Natural killer cell treated with Interleukin-12 subunit alpha and Interleukin-12 subunit beta and Interleukin-15 and Interleukin-18, amount 100 ng/mL, for 72 hours (primary cell): ENCODE measurements around the gene ETS1. TPM values are rescaled to one million over a fixed set of nuclear protein-coding genes. Genes with fewer than 3 reads are reported as not detected.

ENCODE experiments used
- ATAC-seq, 2 donors: fragments of 150-1000 bp; cut with Tn5 transposase in 1 of 2; sonication (Bioruptor Pico), chemical (Tn5 transposase) in 1 of 2; 2 replicates each; pipeline ENCODE4 v1.10.0; 2021
- DNase-seq: peaks from one replicate; pipeline ENCODE4 v3.0.0; 2022; ENCODE audit warnings: low spot score
- H3K27ac Mint-ChIP-seq, 2 donors: 1 replicate in 1 of 2; 2 replicates in 1 of 2; pipeline ENCODE4 v1.8.0; 2022; ENCODE audit warnings: mixed read lengths in 2 of 2, mild to moderate bottlenecking in 1 of 2, moderate library complexity in 1 of 2
- H3K27me3 Mint-ChIP-seq, 2 donors: 1 replicate in 1 of 2; 2 replicates in 1 of 2; pipeline ENCODE4 v1.8.0; 2022; ENCODE audit warnings: mixed read lengths in 2 of 2
- H3K36me3 Mint-ChIP-seq: one replicate; pipeline ENCODE4 v1.8.0; 2022; ENCODE audit warnings: mixed read lengths
- H3K4me1 Mint-ChIP-seq, 2 donors: 1 replicate in 1 of 2; 2 replicates in 1 of 2; pipeline ENCODE4 v1.8.0; 2022; ENCODE audit warnings: low read depth in 2 of 2, mixed read lengths in 2 of 2, mild to moderate bottlenecking in 1 of 2
- H3K4me3 Mint-ChIP-seq: one replicate; pipeline ENCODE4 v1.8.0; 2022; ENCODE audit warnings: mixed read lengths
- H3K9me3 Mint-ChIP-seq: 2 replicates; pipeline ENCODE4 v1.8.0; 2022; ENCODE audit warnings: mixed read lengths
- total RNA-seq, 2 donors: library from RNA; stranded (reverse); gene quantifications; one replicate each; pipeline ENCODE4 v1.2.3, GENCODE V29; 2022

ETS1 gene
- total RNA-seq, 2 donors from 2014 or later, result 521 to 738 TPM

GRCh38 chr11:128563942-128564641, 23.3 kb downstream of the ETS1 start:
- H3K4me3 Mint-ChIP-seq, result no peak overlapping the region
- peaks cover 19 to 26% of the 10 kb centered on the region in 2 donors for H3K4me1 Mint-ChIP-seq
- H3K9me3 Mint-ChIP-seq, result peaks cover 9% of the 10 kb centered on the region
- ATAC-seq (no peak), DNase-seq (no peak)
- H3K27ac Mint-ChIP-seq, result peak overlapping the region; percentile 32 to 44
- no peaks in the 10 kb centered on the region for H3K36me3 Mint-ChIP-seq
- H3K27me3 Mint-ChIP-seq, result no peaks in the 10 kb centered on the region

DNA sequence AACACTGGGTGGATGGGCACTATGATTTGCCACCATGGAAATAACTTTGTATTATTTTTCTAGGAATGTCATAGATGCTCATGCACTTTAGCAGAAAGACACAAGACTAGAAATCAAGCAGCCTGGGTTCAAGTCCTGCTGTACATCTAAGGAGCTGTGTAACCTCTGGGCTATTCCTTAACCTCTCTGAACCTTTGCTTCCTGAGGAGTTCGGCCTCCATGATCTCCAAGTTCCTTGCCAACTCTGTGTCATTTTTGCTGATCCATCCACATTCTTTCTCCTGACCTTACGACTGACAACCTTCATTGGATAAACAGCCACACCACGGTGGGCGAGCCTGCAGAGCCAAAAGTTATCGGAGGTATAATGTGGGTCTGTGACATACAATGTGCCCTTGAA, 24.1 kb downstream of the ETS1 start:
- Mint-ChIP-seq H3K36me3 (no peaks in the 10 kb centered on the region), H3K27ac (no peak overlapping the region), H3K4me3 (no peak overlapping the region), H3K9me3 (peaks cover 9% of the 10 kb centered on the region), H3K27me3 (no peaks in the 10 kb centered on the region), H3K4me1 (peaks cover 23 to 29% of the 10 kb centered on the region in 2 donors)
- no peak for ATAC-seq
- DNase-seq, result no peak

DNA sequence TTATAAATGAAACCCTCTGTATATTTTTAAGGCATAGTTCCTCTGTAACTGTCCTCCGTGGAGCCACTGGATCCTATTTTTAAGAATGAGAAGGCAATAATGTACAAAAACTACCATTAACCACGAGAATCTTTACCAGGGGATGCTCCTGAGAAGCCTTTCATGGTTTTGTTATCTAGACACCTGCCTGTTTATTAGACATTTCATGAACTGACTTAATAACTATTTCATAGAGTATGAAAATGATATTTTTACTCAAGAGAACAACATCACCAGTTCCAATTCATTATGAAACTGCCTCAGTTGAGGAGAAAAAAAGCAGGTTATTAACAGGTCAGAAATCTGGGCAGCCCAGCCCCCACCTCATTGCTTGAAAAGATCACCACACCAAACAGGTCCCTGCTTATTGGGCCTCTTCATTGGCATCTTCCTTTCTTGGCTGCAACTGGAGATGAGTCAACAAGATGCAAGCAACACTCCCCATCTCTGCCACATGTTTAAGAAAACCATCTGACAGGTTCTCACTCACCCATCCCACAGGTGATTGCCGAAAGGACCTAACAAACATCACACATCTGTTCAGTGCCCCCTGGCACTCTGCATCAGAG, 27.8 kb downstream of the ETS1 start:
- H3K4me1 Mint-ChIP-seq, result peaks cover 16 to 22% of the 10 kb centered on the region in 2 donors
- DNase-seq (no peak), ATAC-seq (peak in 1 of 2 donors; percentile 33)
- no peaks in the 10 kb centered on the region for H3K27me3 Mint-ChIP-seq
- peak overlapping the region in 1 of 2 donors; percentile 1 for H3K27ac Mint-ChIP-seq
- no peak overlapping the region for H3K4me3 Mint-ChIP-seq
- peaks cover 9% of the 10 kb centered on the region for H3K9me3 Mint-ChIP-seq
- no peaks in the 10 kb centered on the region for H3K36me3 Mint-ChIP-seq

GRCh38 chr11:128555606-128556005, 31.8 kb downstream of the ETS1 start:
- peaks cover 43 to 52% of the 10 kb centered on the region in 2 donors for H3K4me1 Mint-ChIP-seq
- ATAC-seq, result no peak

GRCh38 chr11:128553662-128554362, 33.5 kb downstream of the ETS1 start:
- no peaks in the 10 kb centered on the region for H3K9me3 Mint-ChIP-seq
- H3K27ac Mint-ChIP-seq, result peak overlapping the region; percentile 97 to 99
- no peaks in the 10 kb centered on the region for H3K36me3 Mint-ChIP-seq
- peaks cover 50 to 56% of the 10 kb centered on the region in 2 donors for H3K4me1 Mint-ChIP-seq
- no peak for ATAC-seq
- peak overlapping the region; percentile 87 for H3K4me3 Mint-ChIP-seq
- no peaks in the 10 kb centered on the region for H3K27me3 Mint-ChIP-seq
- DNase-seq, result no peak

More at GRCh38 chr11:128555606-128556005, 31.8 kb downstream of the ETS1 start:
- no peak for DNase-seq
- peaks cover under 1% of the 10 kb centered on the region for H3K9me3 Mint-ChIP-seq
- peak overlapping the region in 1 of 2 donors; percentile 97 for H3K27ac Mint-ChIP-seq
- no peak overlapping the region for H3K4me3 Mint-ChIP-seq
- H3K36me3 Mint-ChIP-seq, result no peaks in the 10 kb centered on the region
- H3K27me3 Mint-ChIP-seq, result no peaks in the 10 kb centered on the region

DNA sequence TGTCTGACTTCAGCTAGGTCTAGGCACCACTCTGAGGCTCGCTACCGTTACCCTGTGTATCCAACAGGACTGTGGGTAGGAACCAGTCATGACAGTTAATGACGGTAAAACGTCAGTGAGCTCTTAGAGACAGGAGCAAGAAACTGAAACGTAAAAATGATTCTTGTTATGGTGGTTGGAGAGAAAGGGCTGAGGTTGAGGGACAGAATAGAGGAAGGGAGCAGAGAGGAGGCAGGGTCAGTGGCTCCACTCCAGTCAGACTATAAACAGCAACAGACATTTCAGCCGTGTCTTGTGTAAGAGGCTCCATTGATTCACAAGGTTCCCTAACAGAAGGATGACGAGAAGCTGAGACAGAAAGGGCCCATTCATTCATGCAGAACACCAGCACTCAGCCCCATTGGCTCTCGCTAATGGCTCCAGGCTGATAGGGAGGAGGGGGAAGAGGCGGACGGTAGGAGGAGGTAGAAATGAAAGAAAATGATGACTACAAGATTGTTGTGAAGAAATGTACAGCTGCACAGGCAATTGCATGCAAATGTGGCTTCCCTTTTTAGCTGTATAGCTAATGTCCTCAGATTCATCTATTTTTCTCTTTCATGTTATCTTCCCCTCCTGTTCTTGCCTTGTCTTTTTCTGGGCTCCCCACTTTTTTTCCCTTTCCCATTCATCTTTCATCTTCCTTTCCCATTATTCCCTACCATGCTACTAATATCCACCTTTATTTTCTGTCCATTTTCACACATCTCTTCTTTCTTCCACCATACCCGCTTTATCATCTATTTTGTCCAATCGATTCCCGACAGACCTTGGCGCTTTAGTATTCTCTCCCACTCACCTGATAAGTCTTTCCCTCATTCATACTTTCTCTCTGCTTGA, 34.3 kb downstream of the ETS1 start:
- H3K36me3 Mint-ChIP-seq, result no peaks in the 10 kb centered on the region
- H3K27ac Mint-ChIP-seq, result peak overlapping the region; percentile 97 to 99
- H3K9me3 Mint-ChIP-seq, result no peaks in the 10 kb centered on the region
- no peaks in the 10 kb centered on the region for H3K27me3 Mint-ChIP-seq
- peak overlapping the region; percentile 87 for H3K4me3 Mint-ChIP-seq
- ATAC-seq (peak in 1 of 2 donors; percentile 18), DNase-seq (no peak)
- peaks cover 55 to 63% of the 10 kb centered on the region in 2 donors for H3K4me1 Mint-ChIP-seq

DNA sequence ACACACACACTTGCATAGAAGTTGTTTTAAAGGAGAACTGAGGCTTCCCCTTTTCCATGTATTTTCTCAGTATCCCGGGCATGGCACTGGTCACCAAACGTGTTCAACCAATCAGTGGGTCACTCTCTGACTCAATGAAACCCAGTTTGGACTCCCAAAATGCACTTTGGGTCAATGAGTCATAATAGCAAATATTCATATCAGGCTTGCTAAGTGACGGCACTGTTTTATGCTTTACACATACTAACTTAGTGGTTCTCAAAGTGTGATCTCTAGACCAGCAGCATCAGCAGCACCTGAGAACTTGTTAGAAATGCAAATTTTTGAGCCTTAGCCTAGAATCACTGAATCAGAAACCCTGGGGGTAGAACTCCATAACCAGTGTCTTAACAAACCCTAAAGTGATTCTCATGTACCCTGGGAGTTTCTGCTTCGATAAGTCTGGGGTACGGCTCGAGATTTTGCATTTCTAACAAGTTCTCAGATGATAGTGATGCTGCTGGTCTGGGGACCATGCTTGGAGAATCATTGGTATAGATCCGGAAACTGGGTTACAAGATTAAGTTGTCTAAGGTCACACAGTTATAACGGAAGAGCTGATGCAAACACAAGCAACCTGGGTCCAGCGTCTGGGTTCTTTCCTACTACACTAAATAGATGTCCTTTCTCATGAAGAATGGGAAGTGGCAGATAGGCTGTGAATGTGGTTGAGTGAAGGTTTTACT, 35.6 kb downstream of the ETS1 start:
- Mint-ChIP-seq H3K4me1 (peaks cover 65 to 75% of the 10 kb centered on the region in 2 donors), H3K27me3 (no peaks in the 10 kb centered on the region), H3K4me3 (peak overlapping the region; percentile 87), H3K9me3 (no peaks in the 10 kb centered on the region), H3K27ac (peak overlapping the region; percentile 97 to 99), H3K36me3 (no peaks in the 10 kb centered on the region)
- peak; percentile 77 for DNase-seq
- ATAC-seq, result peak; percentile 93

DNA sequence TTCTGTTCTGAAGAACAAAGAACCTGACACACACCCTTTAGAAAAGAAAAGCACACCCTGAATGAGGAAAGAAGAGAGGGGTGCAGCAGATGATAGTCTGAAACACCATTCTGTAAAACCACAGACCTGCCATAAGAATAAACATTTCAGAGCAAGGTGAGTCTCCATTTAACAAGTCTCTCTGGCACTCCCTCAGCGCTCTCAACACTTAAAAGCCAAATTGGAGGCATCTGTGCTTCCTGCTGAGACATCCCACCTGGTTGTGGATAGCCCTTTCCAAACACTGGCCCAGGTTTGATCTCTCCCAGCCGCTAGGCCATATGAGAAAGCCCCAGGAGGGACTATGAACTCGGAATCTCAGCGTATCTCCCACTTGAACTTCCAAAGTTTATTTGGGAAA, 36.3 kb downstream of the ETS1 start:
- no peaks in the 10 kb centered on the region for H3K9me3 Mint-ChIP-seq
- H3K27ac Mint-ChIP-seq, result peak overlapping the region; percentile 97 to 99
- H3K4me3 Mint-ChIP-seq, result peak overlapping the region; percentile 87
- no peak for DNase-seq
- no peak for ATAC-seq
- no peaks in the 10 kb centered on the region for H3K27me3 Mint-ChIP-seq
- no peaks in the 10 kb centered on the region for H3K36me3 Mint-ChIP-seq
- H3K4me1 Mint-ChIP-seq, result peaks cover 65 to 77% of the 10 kb centered on the region in 2 donors

GRCh38 chr11:128550261-128550821, 37.0 kb downstream of the ETS1 start:
- H3K27ac Mint-ChIP-seq, result peak overlapping the region; percentile 97 to 99
- ATAC-seq (no peak), DNase-seq (no peak)
- peaks cover 67 to 84% of the 10 kb centered on the region in 2 donors for H3K4me1 Mint-ChIP-seq
- H3K4me3 Mint-ChIP-seq, result peak overlapping the region; percentile 87
- H3K9me3 Mint-ChIP-seq, result no peaks in the 10 kb centered on the region
- H3K27me3 Mint-ChIP-seq, result no peaks in the 10 kb centered on the region
- H3K36me3 Mint-ChIP-seq, result no peaks in the 10 kb centered on the region

DNA sequence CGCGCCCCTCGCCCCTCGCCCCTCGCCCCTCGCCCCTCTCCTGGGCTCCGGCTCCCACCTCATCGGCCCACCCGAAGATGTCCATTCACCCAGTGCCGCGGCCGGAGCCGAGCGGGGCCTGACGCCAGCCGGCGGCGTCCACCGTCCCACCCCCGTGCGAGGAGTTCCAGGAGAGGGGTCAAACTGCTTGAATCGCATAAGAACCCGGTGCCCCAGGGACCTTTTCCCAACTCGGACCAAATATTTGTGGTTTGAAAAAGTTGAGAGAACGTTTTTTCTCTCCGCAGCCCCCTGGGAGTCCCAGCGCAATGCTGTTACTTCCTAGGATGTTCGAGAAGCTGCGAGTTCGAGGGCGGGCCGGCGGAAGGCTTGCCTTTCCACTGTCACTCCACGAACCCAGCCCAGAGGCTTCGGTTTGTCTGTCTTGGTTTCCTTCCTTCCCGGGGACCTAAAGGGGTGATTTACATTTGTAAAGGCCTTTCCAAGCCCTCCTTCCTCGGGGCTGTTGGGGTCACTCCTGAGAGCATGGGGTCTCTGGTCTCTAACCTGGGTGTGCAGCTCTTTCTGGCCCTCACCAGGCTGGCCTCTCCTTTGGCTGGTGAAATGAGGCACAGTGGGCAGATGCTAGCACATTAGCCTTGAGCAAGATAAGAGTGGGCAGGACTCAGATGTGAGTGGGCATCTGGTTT, 38.0 kb downstream of the ETS1 start:
- Mint-ChIP-seq H3K36me3 (no peaks in the 10 kb centered on the region), H3K27me3 (peaks cover 0 to 1% of the 10 kb centered on the region in 2 donors), H3K9me3 (no peaks in the 10 kb centered on the region), H3K4me3 (peak overlapping the region; percentile 55), H3K27ac (peak overlapping the region; percentile 97 to 99), H3K4me1 (peaks cover 69 to 85% of the 10 kb centered on the region in 2 donors)
- DNase-seq (no peak), ATAC-seq (no peak)

DNA sequence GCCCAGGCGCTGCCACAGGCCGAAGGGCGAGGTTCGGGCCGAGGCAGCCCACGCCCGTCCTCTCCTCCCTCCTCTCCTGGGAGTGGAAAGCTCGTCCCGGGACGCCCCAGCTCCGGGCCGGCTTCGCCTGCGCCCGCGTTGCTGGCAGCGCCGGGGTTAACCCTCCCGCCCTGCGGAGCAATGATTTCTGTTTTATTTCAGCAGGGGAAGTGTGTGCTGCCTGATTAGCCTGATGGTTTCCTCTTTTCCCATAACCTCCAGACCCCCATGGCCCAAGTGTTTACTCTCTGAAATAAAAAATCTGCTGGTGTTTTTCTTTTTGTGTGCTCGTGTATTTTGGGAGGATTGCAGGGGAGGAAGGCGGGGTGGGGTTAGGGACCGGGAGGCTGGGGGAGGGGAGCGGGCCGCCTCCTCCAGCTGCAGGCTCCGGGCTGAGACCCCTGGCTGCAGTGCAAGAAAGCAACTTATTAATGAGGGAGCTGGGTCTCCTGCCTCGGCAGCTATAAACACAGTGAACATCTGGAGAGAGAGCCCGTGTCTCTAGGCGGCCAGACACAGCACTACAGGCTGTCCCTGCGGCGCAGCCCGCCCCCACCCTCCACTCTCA, 38.6 kb downstream of the ETS1 start:
- Mint-ChIP-seq H3K9me3 (no peaks in the 10 kb centered on the region), H3K4me3 (peak overlapping the region; percentile 76), H3K4me1 (peaks cover 66 to 80% of the 10 kb centered on the region in 2 donors), H3K27me3 (peaks cover 0 to 2% of the 10 kb centered on the region in 2 donors), H3K27ac (peak overlapping the region; percentile 90 to 99), H3K36me3 (no peaks in the 10 kb centered on the region)
- ATAC-seq (peak in 1 of 2 donors; percentile 29), DNase-seq (no peak)
